OCI-M2 (cell line): ENCODE results near the gene KSR2.

Experiments used
- DNase-seq: peaks from one replicate; lab custom pipeline; 2025; ENCODE audit not compliant: unreplicated experiment; lab: John Stamatoyannopoulos, UW

The KSR2 gene

DNA sequence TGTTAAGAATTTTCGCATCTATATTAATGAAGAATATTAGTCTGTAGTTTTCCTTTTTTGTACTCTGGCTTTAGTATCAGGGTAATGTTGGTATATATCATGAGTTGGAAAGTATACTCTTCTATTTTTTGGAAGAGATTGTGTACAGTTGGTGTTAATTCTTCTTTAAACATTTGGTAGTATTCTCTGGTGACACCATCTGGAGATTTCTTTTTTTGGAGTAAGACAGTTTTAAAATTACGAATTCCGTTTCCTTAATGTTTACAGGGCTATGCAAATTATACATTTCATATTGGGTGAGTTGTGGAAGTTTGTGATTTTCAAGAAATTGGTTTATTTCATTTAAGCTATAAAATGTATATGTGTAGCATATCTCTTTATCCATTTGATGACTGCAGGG is 423.6 kb downstream of the KSR2 start:
- DNase-seq: no peak

DNA sequence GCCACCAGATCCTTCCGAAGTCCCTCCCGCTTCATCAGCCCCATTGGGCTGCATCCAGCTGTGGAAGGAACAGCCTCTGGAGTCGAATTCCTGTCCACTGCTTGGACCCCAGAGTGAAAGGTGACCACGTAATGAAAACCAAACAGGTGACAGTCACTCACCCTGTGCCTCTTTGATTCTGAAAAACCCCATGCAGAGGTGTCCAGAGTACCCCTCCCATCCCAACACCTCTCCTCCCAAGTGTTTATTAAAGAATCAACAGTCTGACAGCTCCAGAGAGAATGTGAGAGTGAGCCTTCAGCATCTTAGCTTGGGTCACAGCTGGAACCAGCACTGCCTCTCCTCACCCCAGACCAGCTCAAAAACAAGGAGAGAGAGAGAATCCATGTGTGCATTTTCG is 428.8 kb downstream of the KSR2 start:
- no peak for DNase-seq

DNA sequence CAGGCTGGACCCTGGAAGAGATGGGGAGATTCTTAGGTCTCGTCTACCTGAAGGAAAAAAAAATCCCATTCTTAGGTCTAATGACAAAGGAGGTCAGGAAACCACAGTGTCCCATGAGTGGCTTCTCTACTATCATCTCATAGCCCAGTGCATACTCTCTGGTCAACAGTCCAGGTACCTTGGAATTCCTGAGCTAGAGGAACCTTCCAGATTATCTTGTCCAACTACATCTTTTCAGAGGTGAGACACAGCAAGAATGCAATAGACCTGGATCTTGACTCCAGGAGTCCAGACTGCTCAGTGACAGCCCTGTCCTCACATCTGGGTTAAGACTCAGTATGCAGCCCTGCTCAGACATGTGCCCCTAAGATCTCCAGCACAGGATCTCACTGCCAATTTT is 429.9 kb downstream of the KSR2 start:
- no peak for DNase-seq

DNA sequence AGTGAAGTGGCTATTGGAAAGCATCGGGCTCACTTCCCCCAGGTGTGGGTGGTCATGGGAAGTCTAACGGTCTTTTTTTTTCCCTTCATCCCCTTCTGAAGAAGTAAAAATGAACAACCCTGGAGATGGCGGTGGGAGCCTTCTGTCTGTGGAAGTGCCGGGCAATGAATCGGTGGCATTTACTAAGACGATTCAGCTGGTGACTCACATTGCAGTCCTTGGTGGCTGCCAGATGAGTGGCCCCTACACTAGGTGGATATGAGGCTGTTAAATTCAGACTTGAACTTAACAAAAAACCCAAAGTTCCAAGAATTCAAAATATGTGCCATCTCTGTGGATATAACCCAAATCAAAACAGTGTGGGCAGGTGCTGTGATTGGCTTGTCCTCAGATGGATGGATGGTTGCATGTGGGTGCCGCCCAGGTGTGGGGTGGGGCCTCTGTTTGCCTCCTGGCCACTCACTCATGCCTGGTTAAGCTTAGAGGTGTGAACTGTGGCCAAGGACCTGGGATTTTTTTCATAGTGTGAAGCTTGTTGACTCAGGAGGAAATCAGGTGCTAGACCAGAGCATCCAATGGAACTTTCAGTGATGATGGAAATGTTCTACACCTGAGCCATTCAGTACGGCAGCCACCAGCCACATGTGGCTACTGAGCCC is 430.6 kb downstream of the KSR2 start:
- no peak for DNase-seq

DNA sequence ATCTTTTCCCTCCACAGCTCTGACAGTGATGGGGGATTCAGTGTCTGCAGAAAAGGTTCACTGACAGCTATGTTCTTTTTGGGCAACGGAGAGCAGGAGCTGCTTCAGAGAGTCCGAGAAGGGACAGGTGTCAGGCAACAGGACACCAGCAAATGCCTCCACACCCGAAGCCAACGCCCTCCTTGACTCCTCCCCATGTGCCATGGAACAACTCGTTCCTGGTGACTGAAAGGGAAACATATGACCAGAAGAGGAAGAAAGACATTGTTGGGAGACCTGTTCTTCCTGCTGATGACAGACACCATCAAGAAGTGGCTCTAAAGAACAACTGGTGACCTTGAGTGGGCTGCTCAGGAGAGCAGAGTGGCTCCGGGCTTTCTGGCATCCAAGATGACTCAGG is 435.1 kb downstream of the KSR2 start:
- DNase-seq: no peak

DNA sequence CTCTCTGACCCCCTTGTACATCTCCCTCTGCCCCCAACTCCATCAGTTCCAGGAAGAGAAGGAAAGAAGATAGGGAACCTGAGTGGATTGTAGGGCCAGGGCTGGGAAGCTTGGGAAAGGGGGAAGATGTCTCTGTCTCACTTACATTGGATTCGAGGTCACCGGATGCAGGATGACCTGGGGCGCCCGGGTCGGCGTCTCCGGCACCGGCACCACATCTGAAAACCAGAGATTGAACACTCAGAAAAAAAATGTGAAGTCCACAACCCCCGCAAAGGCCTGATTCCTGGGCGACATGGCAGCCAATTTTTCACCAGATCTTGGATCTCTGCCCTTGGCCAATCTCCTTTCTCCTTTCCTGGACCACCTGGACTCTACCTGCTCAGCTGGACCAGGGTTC is 438.0 kb downstream of the KSR2 start:
- DNase-seq: no peak

DNA sequence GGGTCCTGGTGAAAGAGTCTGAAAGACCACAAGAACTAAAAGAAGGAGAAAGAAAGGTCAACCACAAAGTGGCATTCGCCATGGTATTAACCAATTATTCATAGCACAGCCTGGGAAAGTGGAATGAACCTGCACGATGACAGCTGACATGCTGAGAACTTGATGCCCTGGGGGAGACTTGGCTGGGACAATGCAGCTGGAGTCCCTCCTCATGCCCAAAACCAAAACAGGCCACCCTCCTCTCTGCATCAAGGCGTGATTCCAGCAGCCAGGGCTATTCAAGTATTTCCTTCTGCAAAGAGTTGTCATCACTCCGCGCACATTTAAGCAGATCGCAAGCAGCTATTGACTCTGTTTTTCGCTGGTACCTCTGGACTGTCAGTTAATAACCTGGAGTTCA is 440.3 kb downstream of the KSR2 start:
- DNase-seq: no peak

DNA sequence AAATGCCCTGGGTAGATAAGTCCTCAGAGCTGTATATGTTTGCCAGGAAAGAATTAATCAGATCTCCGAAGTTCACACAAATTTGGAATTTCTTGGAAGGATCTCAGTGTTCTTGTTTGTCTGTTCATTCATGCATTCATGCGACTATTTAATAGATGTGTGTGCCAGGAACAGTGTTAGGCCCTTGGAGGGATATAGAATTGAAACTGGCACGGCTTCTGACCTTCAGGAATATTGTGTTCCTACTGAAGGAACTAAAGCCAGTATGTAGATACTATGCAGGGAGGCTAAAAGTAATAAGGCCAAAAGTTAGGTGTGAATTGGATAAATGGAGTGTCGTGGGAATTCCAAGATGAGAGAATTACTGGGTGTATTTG is 441.3 kb downstream of the KSR2 start:
- no peak for DNase-seq

DNA sequence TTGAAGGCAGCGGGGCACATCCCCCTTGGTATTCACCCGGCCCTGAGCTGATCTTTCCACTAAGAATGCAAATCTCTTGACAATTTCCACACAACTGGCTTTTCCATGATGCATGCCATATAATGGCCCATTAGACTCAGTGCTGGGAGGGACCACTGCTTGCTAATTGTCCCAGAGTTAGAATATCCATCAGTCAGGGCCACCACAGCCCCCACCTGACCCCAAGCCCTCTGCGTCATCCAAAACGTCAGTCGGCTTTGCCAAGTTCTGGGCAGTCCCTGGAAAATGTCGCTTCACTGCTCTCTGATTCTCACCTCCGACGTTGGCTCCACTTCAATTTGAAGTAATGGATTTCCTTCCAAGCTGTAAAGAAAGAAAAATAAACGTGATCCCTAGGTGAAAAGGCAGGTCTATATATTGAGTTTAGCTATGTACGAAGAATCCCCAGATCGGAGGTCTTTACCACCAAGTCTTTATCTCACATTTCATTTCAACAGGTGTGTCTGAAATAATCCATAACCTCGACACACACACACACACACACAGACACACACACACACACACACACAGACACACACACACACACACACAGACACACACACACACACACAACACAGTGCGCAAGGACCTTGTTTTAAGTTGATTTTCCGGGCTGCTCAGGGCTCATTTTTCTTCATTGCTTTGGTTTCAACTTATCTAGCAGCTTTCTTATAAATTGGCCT is 441.9 kb downstream of the KSR2 start:
- DNase-seq: no peak

DNA sequence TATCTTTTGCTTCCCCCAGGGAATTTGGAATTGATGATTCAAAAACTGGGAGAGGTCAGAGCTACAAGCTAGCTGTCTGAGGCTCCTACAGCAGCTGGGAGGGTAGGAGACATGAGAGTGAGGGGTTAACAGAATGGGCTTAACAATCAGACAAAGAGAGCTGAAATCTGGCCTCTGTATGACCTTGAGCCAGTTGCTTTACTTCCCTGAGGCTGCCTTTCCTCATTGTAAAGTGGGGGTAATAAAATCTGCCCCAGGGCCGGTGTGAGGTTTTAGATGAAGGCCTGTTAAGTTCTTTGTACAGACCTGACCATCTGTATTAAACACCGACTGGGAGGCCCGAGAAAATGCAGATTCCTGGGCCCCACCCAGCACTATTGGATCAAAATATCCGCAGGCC is 443.0 kb downstream of the KSR2 start:
- no peak for DNase-seq

DNA sequence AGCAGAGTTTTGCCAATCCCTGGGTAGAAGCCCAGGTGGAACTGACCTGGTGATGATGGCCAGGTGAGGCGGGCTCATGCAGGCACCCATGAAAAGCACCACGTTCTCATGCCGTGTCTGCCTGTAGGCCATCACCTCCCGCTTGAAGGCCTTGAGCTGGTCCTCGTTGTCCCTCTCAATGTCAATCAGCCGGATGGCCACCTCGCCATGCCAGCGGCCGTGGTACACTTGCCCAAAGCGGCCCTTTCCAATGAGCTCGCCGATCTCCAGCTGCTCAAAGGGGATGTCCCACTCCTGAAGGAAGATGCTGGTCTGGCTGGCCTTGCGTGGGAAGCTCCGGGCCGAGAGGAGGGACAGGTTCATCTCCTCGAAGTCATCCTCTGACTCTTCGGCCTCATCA is 444.0 kb downstream of the KSR2 start:
- DNase-seq: no peak

DNA sequence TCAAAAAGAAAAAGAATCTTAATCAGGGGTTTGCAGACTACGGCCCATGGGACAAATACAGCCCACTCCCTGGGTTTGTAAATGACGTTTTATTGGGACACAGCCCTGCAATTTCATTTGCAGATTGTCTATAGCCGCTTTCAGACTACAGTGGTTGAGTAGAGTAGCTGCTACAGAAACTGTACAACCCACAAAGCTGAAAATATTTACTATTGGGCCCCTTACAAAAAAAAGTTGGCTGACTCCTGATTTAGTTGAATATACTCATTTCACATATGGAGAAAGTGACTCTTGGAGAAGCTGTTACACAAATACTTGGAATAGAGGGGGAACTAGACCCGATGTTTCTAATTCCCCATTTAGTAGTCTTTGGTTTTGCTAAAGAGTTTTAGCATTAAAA is 444.8 kb downstream of the KSR2 start:
- DNase-seq: no peak

DNA sequence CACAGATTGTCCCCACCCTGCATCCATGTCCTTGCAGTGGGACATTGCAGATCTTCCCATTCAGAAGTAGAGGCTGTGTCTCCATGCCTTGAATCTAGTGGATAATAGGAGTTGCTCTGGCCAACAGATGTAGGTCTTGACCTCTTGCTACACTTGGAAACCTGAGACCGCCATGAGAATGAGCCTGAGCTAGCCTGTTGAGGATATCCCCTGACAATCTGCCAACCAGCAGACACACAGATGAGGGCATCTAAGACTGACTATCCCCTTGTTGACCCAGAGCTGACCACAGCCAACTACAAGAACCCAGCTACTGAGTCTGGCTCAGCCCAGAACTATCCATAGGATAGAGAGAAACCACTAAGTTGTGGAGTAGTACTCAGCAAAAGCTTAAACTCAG is 446.2 kb downstream of the KSR2 start:
- DNase-seq: no peak

DNA sequence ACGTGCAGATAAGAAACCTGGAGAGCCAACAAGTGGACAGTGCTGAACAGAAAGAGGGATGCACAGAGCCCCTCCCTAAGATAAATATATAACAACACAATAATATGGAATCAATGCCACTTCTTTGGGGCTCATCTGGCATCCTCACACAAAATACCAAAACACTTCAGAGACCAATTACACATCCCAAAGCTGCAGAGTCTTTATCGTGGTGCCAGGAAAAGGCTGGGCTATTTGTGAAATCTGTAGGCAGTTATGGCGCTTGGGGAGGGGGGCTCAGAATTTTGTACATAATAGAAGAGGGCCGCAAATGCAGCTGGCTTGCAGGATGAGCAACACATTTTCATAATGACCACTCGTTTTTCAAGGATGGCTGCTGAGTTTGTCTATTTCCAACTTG is 446.9 kb downstream of the KSR2 start:
- DNase-seq: no peak

DNA sequence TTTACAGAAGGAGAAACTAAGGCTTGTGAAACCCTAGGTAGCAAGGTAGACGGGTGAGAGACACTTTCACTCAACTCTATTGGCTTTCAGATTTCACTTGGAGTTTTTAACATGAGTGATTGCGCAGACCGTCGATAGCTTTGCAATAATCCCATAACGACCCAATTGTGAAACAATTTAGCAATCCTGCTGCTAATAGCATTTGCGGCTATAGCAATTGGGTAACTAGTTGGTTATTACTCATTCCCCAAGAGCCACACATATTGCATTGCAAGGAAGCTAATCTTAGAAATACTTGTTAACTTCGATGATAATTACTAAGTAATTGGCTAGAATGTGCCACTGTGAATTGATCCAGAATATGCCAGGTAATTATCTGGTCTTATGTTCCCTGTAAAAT is 447.4 kb downstream of the KSR2 start:
- DNase-seq: no peak

DNA sequence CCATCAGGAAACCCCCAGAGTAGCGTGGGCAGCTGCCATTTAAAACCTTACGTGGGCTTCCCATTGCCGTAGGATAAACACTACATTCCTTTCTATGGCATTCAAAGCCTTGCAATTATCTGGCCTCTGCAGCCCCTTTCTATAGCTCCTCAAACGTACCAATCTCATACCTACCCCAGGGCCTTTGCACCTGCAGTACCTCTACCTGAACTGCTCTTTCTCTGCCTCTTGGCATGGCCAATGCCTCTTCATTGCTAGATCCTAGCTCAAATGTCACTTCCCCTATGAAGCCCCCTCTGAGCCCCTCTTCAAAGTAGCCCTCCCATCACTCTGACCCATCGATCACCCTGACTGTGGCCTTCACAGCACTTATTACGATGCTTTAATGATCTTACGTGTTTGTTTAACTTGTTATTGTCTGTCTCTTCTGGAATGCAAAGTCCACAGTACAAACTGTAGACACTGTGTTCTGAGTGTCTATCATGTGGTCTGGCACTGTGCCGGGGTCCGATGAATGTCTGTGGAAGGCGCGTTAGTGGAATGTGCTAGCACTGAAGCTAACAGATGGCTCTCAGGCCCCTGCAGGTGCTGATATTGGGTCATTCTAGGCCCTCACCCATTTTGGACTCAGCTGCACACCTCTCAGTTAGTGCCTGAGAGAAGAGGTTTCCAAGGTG is 450.1 kb downstream of the KSR2 start:
- DNase-seq: no peak

DNA sequence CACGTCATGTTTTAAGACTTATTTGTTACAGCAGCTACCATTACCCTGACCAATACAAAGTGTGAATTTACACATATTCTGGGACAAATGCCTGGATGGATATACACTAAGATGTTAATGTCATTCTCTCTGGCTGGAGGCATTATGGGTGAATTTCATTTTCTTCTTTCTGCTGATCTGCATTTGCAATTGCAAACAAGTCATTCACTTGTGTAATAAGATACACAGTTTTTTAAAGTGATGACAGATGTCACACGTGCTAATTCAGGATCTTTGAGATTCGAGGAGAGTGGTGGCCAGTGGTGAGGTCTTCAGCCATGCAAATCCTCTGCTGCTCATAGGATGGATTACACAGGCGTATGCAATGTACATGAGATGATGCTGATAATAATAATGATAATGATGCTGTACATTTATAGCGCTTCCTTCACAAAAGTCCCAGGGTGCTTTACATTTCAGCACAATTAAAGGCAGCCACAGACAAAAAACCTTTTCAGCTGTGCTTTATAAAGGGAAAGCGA is 451.5 kb downstream of the KSR2 start:
- DNase-seq: no peak

DNA sequence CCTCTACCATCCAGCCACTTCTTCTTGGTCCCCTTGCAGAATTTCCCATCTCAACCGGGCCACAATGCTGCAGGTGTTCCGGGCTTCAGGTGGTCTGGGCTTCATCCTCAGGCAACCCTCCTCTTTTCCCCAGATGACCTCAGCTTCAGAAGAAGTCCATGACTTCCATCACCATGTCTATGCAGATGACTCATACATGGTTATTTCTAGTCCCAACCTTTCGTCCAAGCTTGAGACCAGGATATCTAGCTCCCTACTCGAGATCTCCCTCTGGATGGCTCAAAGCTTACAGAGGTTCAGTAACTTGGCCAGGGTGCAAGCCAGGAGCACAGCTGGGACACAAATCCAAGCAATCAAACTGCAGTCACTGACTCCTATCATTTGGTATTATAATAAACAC is 452.8 kb downstream of the KSR2 start:
- no peak for DNase-seq

DNA sequence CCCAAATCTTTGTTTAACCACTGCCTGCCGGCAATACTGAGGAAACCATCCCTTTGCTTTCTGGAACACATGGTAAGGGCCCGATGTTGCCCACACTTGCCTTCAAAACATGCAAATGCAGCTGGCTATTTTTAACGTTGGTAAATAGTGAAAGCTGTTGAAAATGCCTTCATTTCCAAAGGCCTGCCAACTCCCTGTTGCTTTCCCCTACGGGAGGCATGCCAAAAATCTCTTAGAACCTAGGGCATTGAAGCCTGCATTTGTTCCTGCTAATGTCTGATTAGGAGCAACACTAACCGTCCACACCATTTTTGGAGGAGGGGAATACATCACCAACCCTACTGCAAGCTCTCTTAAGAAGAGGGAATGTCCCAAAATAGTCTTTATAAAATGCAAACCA is 454.8 kb downstream of the KSR2 start:
- DNase-seq: no peak

DNA sequence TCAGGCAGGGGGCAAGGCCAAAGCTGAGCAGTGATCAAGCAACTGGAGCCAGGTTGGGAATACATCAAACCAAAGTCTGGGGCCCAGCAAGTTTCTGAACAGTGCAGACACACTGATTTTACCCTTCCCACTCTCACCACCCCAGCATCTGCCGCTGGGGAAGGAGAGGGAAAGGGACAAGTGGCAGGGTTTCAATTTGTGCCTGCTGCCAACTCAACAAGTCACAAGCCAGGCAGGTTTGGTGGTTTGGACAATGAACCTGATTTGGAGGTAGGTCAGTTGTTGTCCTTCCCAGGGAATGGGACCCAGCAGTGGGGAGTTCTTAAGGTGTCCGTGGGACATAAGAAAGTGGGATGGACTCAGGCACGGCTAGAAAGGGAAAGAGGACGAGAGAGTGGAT is 455.4 kb downstream of the KSR2 start:
- DNase-seq: no peak

DNA sequence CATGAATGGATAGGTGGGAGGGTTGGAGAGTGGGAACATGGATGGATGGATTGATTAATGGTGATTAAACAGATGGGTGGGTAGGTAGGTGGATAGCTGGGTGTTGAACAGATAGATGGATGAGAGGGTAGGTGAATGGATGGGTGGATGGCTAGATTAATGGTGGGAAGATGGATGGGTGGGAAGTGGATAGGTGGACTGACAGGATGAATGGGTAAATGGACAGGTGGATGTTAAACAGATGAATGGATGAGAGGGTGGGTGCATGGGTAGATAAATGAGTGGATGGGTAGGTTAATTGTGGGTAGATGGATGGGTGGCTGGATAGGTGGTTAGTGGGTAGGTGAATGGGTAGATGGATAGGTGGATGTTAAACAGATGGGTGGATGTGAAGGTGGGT is 460.3 kb downstream of the KSR2 start:
- no peak for DNase-seq

DNA sequence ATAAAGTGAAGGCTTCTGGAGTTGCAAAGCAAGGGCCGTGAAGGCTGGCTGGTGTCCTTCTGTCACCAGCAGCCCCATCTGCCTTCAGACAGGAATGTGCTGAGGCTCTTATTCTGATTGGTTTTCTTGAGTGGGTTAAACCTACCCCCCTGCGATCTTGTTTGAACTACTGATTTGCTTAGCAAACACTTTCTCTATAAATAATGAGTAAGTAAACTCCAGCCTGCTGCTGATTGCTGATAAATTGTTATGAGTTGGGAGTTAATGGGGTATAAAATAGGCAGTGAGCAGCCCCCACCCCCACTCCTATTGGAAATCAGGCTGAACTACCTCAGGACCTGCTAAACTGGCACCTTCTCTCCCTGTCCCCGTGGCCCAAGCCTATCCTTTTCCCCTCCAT is 461.2 kb downstream of the KSR2 start:
- no peak for DNase-seq
